ENCODE data around the gene GRPEL2. TPM values are rescaled to one million over a fixed set of nuclear protein-coding genes. Genes with fewer than 3 reads are reported as not detected.

GRPEL2 gene
- total RNA-seq, 1 donor from 2014 or later = 42.5 TPM

GRCh38 chr5:149310947-149311658 lies 34.2 kb upstream of the GRPEL2 start:
- Histone ChIP-seq H3K9ac (no peak overlapping the region), H3K79me2 (ENCODE audit: low read depth) (no peaks in the 10 kb centered on the region), H3K4me2 (no peak overlapping the region), H3K36me3 (no peaks in the 10 kb centered on the region), H3F3A (ENCODE audit: low read depth) (no peaks in the 10 kb centered on the region), H3K9me3 (ENCODE audit: low read depth) (no peaks in the 10 kb centered on the region), H3K4me3 (no peak overlapping the region), H4K20me1 (ENCODE audit: low read depth) (no peaks in the 10 kb centered on the region), H3K27me3 (no peaks in the 10 kb centered on the region), H3K4me1 (no peaks in the 10 kb centered on the region), H2AFZ (replicated peaks) (no peak overlapping the region), H3K27ac (no peak overlapping the region)
- Mint-ChIP-seq H3K4me1 (peaks cover 8% of the 10 kb centered on the region), H3K27me3 (ENCODE audit: insufficient read depth, low read depth) (peaks cover 6% of the 10 kb centered on the region), H3K27ac (no peak overlapping the region), H3K4me3 (no peak overlapping the region), H3K36me3 (no peaks in the 10 kb centered on the region), H3K9me3 (no peaks in the 10 kb centered on the region)
- no peak for TF ChIP-seq EZH2 (IDR thresholded peaks at IDR 0.05)
- no peak for TF ChIP-seq CTCF (IDR thresholded peaks at IDR 0.05)
- TF ChIP-seq EZH2phosphoT487 (IDR thresholded peaks at IDR 0.05) = no peak
- DNase-seq (ENCODE audit: low spot score) = no peak

- Mint-ChIP-seq H3K27me3 (ENCODE audit: insufficient read depth, low read depth) (peaks cover 6% of the 10 kb centered on the region), H3K36me3 (no peaks in the 10 kb centered on the region), H3K27ac (no peak overlapping the region), H3K4me1 (peaks cover 11% of the 10 kb centered on the region), H3K9me3 (no peaks in the 10 kb centered on the region), H3K4me3 (no peak overlapping the region)
- TF ChIP-seq EZH2phosphoT487 (IDR thresholded peaks at IDR 0.05) = no peak
- TF ChIP-seq EZH2 (IDR thresholded peaks at IDR 0.05) = no peak
- no peak for TF ChIP-seq CTCF (IDR thresholded peaks at IDR 0.05)
- Histone ChIP-seq H3K79me2 (ENCODE audit: low read depth) (no peaks in the 10 kb centered on the region), H3K36me3 (no peaks in the 10 kb centered on the region), H3K27ac (no peak overlapping the region), H3K9ac (no peak overlapping the region), H3K4me2 (no peak overlapping the region), H3K4me3 (no peak overlapping the region), H3K9me3 (ENCODE audit: low read depth) (no peaks in the 10 kb centered on the region), H3K4me1 (no peaks in the 10 kb centered on the region), H2AFZ (replicated peaks) (no peak overlapping the region), H3K27me3 (no peaks in the 10 kb centered on the region), H4K20me1 (ENCODE audit: low read depth) (no peaks in the 10 kb centered on the region), H3F3A (ENCODE audit: low read depth) (no peaks in the 10 kb centered on the region)
- no peak for DNase-seq (ENCODE audit: low spot score)
Observed at GRCh38 chr5:149313151-149313841, 32.0 kb upstream of the GRPEL2 start.

GRCh38 chr5:149314571-149315111 lies 30.7 kb upstream of the GRPEL2 start:
- Mint-ChIP-seq H3K27me3 (ENCODE audit: insufficient read depth, low read depth) (peaks cover 6% of the 10 kb centered on the region), H3K4me1 (peaks cover 11% of the 10 kb centered on the region), H3K4me3 (no peak overlapping the region), H3K9me3 (no peaks in the 10 kb centered on the region), H3K27ac (no peak overlapping the region), H3K36me3 (no peaks in the 10 kb centered on the region)
- H3K36me3 ChIP-seq = no peaks in the 10 kb centered on the region
- H3F3A ChIP-seq (ENCODE audit: low read depth) = no peaks in the 10 kb centered on the region
- H3K27me3 ChIP-seq = no peaks in the 10 kb centered on the region
- no peak overlapping the region for H3K9ac ChIP-seq
- H3K4me1 ChIP-seq = no peaks in the 10 kb centered on the region
- H3K9me3 ChIP-seq (ENCODE audit: low read depth) = no peaks in the 10 kb centered on the region
- no peak for TF ChIP-seq CTCF (IDR thresholded peaks at IDR 0.05)
- no peak for TF ChIP-seq EZH2 (IDR thresholded peaks at IDR 0.05)
- no peak for TF ChIP-seq EZH2phosphoT487 (IDR thresholded peaks at IDR 0.05)
- H3K79me2 ChIP-seq (ENCODE audit: low read depth) = no peaks in the 10 kb centered on the region
- no peak overlapping the region for H2AFZ ChIP-seq (replicated peaks)
- no peaks in the 10 kb centered on the region for H4K20me1 ChIP-seq (ENCODE audit: low read depth)
- no peak for DNase-seq (ENCODE audit: low spot score)
- no peak overlapping the region for H3K4me2 ChIP-seq
- no peak overlapping the region for H3K4me3 ChIP-seq
- H3K27ac ChIP-seq = no peak overlapping the region

All from neural progenitor cell (in vitro differentiated cells).